ENCODE measurements around the gene RNU1-2.

Gene RNU1-2

GRCh38 chr1:16924216-16924918 lies 28.6 kb downstream of the RNU1-2 start:
- H3K27ac ChIP-seq, result no peak overlapping the region
- no peak overlapping the region for H2AFZ ChIP-seq (ENCODE audit: low read depth)
- no peak overlapping the region for H3K4me2 ChIP-seq
- no peak for TF ChIP-seq CTCF (conservative IDR thresholded peaks at IDR 0.05; ENCODE audit: low read depth, low read length)
- no peaks in the 10 kb centered on the region for H4K20me1 ChIP-seq (ENCODE audit: insufficient read depth)
- H3K4me3 ChIP-seq (IDR thresholded peaks at IDR 0.05; ENCODE audit: insufficient read depth, low read depth, low read length), result no peak overlapping the region
- no peaks in the 10 kb centered on the region for H3K36me3 ChIP-seq (ENCODE audit: insufficient read depth)
- H3K4me1 ChIP-seq (ENCODE audit: low read depth, poor library complexity, severe bottlenecking), result peaks cover 12% of the 10 kb centered on the region
- H3K27me3 ChIP-seq (ENCODE audit: insufficient read depth, low read depth), result no peaks in the 10 kb centered on the region
- H3K79me2 ChIP-seq (ENCODE audit: insufficient read depth, low read depth), result no peaks in the 10 kb centered on the region
- H3K9ac ChIP-seq, result no peak overlapping the region

DNA sequence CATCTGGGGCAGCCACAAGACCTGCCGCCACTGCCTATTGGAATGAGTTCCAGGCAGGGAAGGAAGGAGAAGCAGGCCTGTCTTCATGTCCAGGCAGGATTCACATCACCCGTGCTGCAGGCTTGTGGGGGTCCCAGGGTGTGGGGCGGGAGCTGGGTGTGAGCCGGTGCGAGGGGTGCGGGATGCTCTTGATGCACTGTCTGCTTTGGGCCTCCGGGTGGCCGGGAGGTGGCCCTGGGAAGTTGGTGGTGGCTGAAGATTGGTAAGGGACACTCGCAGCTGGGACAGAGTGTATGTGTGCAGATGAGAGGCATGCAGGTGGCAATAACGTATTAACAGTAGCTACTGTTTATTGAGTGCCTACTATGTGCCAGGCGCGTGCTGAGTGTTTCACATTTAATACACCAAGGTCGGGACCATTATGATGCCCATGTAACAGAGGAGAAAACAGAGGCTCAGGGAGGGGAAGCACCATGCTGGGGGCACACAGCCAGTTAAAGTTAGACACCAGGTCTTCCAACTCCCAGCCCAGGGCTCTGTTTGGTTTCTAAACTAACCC lies 29.2 kb downstream of the RNU1-2 start:
- Histone ChIP-seq H2AFZ (ENCODE audit: low read depth) (no peak overlapping the region), H3K27ac (no peak overlapping the region), H3K4me2 (no peak overlapping the region), H3K4me1 (ENCODE audit: low read depth, poor library complexity, severe bottlenecking) (peaks cover 12% of the 10 kb centered on the region), H3K4me3 (IDR thresholded peaks at IDR 0.05; ENCODE audit: insufficient read depth, low read depth, low read length) (no peak overlapping the region), H4K20me1 (ENCODE audit: insufficient read depth) (no peaks in the 10 kb centered on the region), H3K9ac (no peak overlapping the region), H3K79me2 (ENCODE audit: insufficient read depth, low read depth) (no peaks in the 10 kb centered on the region), H3K27me3 (ENCODE audit: insufficient read depth, low read depth) (no peaks in the 10 kb centered on the region), H3K36me3 (ENCODE audit: insufficient read depth) (no peaks in the 10 kb centered on the region)
- no peak for TF ChIP-seq CTCF (conservative IDR thresholded peaks at IDR 0.05; ENCODE audit: low read depth, low read length)

DNA sequence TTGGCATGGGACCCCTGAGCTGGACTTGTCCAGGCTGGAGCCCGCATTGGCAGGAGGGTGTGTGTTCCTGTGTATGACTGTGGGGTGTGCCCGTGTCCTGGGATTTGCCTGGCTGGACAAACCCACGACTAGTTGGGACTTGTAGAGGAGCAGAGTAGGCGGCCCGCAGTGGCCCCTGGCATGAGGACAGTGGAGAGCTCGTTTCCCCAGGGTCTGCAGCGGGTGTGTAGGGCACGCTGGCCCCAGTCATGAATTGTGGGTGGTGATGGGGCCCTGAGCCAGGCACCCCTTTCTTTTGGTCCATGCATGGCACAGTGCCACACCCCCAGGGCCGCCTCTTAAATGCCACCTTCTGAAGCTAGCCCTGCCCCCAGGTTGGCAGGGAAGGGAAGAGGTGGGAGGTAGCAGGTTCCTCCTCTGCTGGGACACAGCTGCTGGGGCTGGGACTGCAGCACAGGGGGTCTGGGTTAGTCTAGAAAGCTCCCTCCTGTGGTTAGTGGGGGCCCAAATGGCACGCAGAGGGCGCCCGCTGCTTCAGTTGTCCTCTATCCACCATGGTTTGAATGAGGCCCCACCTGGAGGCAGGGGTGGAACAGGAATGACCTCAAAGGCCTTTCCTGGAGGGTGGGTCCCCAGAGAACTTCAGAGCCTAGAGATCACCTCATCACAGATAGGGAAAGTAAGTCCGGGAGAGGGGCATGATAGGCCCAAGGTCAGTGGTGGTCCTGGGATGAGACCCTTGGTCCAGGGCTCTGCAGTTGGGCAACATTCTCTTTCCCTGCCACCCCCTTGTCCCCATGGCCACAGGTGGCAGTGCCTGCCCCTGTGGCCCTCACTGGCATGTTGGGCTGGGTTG lies 30.1 kb downstream of the RNU1-2 start:
- H3K27ac ChIP-seq, result no peak overlapping the region

More for the DNA sequence above, 30.1 kb downstream of the RNU1-2 start:
- H3K36me3 ChIP-seq (ENCODE audit: insufficient read depth), result no peaks in the 10 kb centered on the region
- no peaks in the 10 kb centered on the region for H3K79me2 ChIP-seq (ENCODE audit: insufficient read depth, low read depth)
- H2AFZ ChIP-seq (ENCODE audit: low read depth), result no peak overlapping the region
- H3K4me1 ChIP-seq (ENCODE audit: low read depth, poor library complexity, severe bottlenecking), result peaks cover 12% of the 10 kb centered on the region
- H3K9ac ChIP-seq, result no peak overlapping the region
- H3K4me2 ChIP-seq, result no peak overlapping the region
- no peaks in the 10 kb centered on the region for H3K27me3 ChIP-seq (ENCODE audit: insufficient read depth, low read depth)
- H3K4me3 ChIP-seq (IDR thresholded peaks at IDR 0.05; ENCODE audit: insufficient read depth, low read depth, low read length), result no peak overlapping the region
- no peak for TF ChIP-seq CTCF (conservative IDR thresholded peaks at IDR 0.05; ENCODE audit: low read depth, low read length)
- no peaks in the 10 kb centered on the region for H4K20me1 ChIP-seq (ENCODE audit: insufficient read depth)

All from KMS-11 (cell line).